ENCODE data around the gene MKS1. TPM values are rescaled to one million over a fixed set of nuclear protein-coding genes. Genes with fewer than 3 reads are reported as not detected.

The MKS1 gene
- total RNA-seq, 4 donors from 2014 or later, result 10.8 to 17.3 (median 14.7) TPM

GRCh38 chr17:58195518-58196123 lies 23.4 kb downstream of the MKS1 start:
- intact Hi-C loops (cut with DNase I; ENCODE audit: low total_unique reads), result no loop called here
- TF ChIP-seq POLR2A (IDR thresholded peaks at IDR 0.05) (no peak), CTCF (IDR thresholded peaks at IDR 0.05) (no peak)
- no peak for DNase-seq (ENCODE audit: low spot score in 2 of 2)
- no peak overlapping the region for H3K4me3 ChIP-seq (ENCODE audit: low read depth, poor library complexity, severe bottlenecking)
- 82 to 83% methylated on average over 5 of the region's 5 CpGs for WGBS, 2 donors

GRCh38 chr17:58193641-58194255 lies 25.3 kb downstream of the MKS1 start:
- no peak overlapping the region for H3K4me3 ChIP-seq (ENCODE audit: low read depth, poor library complexity, severe bottlenecking)
- TF ChIP-seq CTCF (IDR thresholded peaks at IDR 0.05), result no peak
- no peak for TF ChIP-seq POLR2A (IDR thresholded peaks at IDR 0.05)
- intact Hi-C loops (cut with DNase I; ENCODE audit: low total_unique reads), result no loop called here
- WGBS, 2 donors, result 67 to 82% methylated on average over 5 to 18 of the region's 18 CpGs
- no peak for DNase-seq (ENCODE audit: low spot score in 2 of 2)

GRCh38 chr17:58192612-58193011 lies 26.4 kb downstream of the MKS1 start, which contains the start of gene EPX:
EPX (plus strand) TSS chr17:58192726; CDS start chr17:58192847, 121 bp downstream.
- TF ChIP-seq POLR2A (IDR thresholded peaks at IDR 0.05) (no peak), CTCF (IDR thresholded peaks at IDR 0.05) (no peak)
- intact Hi-C loops (cut with DNase I; ENCODE audit: low total_unique reads), result no loop called here
- WGBS, 2 donors, result 44 to 50% methylated on average over 6 of the region's 6 CpGs
- DNase-seq (ENCODE audit: low spot score in 2 of 2), result no peak
- no peak within 1 kb of the TSS for H3K4me3 ChIP-seq (ENCODE audit: low read depth, poor library complexity, severe bottlenecking)

GRCh38 chr17:58191241-58191896 lies 27.7 kb downstream of the MKS1 start:
- no peak for DNase-seq (ENCODE audit: low spot score in 2 of 2)
- TF ChIP-seq CTCF (IDR thresholded peaks at IDR 0.05) (no peak), POLR2A (IDR thresholded peaks at IDR 0.05) (no peak)
- 42 to 47% methylated on average over 14 of the region's 14 CpGs for WGBS, 2 donors
- no peak overlapping the region for H3K4me3 ChIP-seq (ENCODE audit: low read depth, poor library complexity, severe bottlenecking)
- intact Hi-C loops (cut with DNase I; ENCODE audit: low total_unique reads), result no loop called here

- intact Hi-C loops (cut with DNase I; ENCODE audit: low total_unique reads), result no loop called here
- WGBS, 2 donors, result 37% methylated on average over 11 of the region's 11 CpGs
- no peak overlapping the region for H3K4me3 ChIP-seq (ENCODE audit: low read depth, poor library complexity, severe bottlenecking)
- no peak for TF ChIP-seq POLR2A (IDR thresholded peaks at IDR 0.05)
- no peak for TF ChIP-seq CTCF (IDR thresholded peaks at IDR 0.05)
- DNase-seq (ENCODE audit: low spot score in 2 of 2), result peak; percentile 28 to 82
Observed at GRCh38 chr17:58189436-58190146, 29.5 kb downstream of the MKS1 start.
